Posterior cingulate gyrus (tissue), 11 donors: ENCODE results near the gene TNS3.

Source experiments
- DNase-seq, 10 donors: peaks; one replicate each; pipeline versions ENCODE4 v3.0.0 to v3.0.0-alpha.2; 2020 to 2021; ENCODE audit warnings: mixed read lengths in 3 of 10
- intact Hi-C: fragments of 100-400 bp; cut with DNase I; formaldehyde crosslinking; loops from one replicate; pipeline ENCODE4 v1.15.1; 2023

TNS3 gene

DNA sequence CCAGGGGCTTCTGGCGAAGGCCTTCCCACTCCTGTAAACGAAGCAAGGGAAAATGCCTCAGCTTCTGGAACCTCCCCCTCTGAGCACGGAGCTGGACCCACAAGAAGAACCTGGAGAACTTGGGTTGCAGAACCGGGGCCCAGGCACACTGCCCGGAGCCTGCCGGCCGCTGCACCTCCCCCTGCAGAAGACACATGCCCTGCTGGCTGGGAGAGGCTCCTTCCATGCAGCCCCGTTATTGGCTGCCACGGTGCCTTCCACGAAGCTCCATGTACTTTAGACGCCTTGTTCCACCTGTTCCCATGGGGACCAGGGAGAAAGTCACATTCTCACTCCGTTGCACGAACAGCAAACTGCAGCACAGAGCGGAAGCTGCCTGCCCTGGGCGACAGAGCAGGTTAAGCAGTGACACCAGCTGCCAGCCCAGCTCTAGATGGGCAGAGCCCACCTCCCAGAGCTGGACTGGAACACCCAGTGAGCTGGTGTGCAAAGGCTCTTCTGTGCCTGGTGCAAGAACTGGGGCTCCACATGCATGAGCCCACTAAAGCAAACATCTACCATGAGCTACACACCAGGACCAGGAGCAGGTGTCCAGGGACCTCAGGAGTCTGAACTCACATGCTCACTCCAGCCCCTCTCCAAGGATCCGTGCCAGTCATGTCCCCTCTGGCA is 70.1 kb downstream of the TNS3 start:
- peak in 2 of 10 donors; percentile 57 to 76 for DNase-seq
- intact Hi-C loops, result no loop called here

DNA sequence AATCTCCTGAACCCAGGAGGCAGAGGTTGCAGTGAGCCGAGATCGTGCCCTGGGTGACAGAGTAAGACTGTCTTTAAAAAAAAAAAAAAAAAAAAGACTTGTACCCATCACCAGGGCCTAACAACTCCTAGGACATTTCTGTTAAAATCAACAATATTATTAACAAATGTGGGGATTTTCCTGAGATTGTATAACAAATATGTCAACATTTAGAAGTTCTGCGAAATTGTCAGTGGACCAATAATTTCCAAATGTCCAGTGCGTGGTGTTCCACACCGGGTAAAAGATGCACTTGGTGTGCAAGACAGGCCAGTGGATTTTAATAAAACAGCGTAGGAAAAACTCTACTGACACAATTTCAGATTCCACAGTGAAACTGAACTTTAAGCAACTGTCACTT is 71.1 kb downstream of the TNS3 start:
- no peak for DNase-seq
- intact Hi-C loops, result no loop called here

DNA sequence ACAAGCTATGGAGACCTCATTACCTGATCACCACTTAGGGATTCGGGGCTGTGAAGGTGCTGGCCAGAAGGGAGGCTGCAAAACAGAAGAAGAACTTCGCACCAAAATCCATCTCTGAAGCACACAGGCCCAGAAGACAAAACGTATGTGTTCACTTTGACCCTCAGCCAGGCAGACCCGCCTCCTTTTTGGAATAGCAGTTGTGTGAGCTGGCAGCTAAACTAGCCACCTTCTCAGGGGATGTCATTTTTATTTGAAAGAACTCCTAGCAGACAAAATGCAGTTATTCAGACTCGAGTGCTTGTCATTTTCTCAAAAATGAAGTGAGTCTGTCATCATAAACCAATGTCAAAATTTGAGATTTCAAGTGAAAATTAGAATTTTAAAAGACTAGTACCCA is 71.7 kb downstream of the TNS3 start:
- peak in 2 of 10 donors; percentile 11 to 16 for DNase-seq
- intact Hi-C loops, result no loop called here

DNA sequence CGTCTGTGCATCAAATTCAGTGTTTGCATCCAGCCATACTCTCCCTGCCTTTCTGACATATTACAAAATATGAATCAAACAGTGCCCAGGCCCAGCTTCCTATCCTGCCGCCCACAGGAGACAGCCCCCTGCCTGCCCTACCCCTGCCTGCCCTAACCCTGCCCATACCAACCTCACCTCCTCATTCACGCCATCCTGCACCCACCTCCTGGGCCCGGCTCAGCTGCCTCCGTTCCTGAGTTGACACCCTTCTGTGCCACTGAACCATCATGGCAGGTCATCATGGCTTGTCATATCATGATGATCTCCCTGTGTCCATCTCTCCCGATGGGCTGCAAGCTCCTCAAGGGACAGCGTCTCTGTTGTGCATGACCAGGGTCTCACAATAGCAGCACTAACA is 72.3 kb downstream of the TNS3 start:
- peak in 2 of 10 donors; percentile 31 to 64 for DNase-seq
- intact Hi-C loops, result no loop called here

DNA sequence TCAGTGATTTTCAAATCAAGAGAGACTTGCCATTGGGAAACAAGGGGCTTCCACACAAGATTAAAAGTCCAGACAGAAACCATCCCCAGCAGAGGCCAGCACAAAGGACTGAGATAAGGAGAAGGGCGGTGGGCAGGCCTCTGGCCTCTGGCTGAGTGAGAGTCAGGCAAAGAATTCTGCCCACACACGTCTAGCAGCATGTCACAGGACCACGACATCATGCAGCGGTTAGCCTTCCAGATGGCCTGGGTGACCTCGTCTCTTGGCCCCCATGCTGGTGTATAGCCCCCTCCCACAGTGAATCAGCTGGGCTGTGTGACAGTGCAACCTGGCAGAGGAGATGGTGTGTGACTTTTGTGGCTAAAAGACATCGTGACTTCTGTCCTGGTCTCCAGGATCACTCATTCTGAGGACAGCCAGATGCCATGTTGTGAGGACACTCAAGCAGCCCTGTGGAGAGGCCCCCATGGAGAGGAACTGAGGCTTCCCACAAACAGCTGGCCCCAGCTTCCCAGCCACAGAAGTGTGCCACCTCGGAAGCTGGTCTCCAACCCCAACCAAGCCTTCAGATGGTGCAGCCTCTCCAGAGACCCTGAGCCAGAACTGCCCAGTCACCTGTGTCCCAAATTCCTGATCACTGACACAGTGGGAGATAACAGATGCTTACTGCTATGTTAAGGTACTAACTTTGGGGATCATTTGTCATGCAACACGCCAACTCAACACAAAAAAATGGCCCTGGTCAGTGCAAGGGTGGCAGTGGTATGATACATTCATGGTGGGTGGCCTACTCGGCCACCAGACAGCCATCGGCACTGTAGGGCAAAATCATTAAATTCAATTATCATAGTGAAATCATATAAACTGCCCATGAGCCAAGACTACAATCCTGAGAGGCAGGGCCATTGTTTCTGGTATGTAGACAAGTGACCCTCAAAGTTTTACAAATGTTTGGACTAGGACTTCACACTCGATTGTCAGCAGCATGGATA is 73.2 kb downstream of the TNS3 start:
- DNase-seq, result peak in 2 of 10 donors; percentile 61 to 62
- intact Hi-C loops, result no loop called here

DNA sequence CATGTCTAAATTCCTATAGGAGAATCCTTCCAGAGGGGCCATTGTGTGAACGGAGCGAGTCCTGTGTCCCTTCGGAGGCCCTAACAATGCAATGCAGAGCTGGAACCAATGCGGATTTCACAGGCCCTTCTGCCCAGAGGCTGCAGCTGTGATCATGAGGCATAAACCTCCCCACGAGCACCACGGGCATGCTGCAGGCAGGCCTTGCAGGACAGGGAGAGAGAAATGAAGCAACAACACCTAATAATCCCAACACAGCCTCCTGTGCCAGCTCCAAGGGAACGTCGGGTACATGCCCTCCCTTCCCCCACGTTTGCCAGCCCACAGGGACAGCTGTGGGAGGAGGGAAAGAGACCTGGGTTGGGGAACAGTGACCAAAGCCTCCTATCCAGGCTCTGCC is 74.4 kb downstream of the TNS3 start:
- peak in 2 of 10 donors; percentile 18 to 32 for DNase-seq
- intact Hi-C loops, result no loop called here

DNA sequence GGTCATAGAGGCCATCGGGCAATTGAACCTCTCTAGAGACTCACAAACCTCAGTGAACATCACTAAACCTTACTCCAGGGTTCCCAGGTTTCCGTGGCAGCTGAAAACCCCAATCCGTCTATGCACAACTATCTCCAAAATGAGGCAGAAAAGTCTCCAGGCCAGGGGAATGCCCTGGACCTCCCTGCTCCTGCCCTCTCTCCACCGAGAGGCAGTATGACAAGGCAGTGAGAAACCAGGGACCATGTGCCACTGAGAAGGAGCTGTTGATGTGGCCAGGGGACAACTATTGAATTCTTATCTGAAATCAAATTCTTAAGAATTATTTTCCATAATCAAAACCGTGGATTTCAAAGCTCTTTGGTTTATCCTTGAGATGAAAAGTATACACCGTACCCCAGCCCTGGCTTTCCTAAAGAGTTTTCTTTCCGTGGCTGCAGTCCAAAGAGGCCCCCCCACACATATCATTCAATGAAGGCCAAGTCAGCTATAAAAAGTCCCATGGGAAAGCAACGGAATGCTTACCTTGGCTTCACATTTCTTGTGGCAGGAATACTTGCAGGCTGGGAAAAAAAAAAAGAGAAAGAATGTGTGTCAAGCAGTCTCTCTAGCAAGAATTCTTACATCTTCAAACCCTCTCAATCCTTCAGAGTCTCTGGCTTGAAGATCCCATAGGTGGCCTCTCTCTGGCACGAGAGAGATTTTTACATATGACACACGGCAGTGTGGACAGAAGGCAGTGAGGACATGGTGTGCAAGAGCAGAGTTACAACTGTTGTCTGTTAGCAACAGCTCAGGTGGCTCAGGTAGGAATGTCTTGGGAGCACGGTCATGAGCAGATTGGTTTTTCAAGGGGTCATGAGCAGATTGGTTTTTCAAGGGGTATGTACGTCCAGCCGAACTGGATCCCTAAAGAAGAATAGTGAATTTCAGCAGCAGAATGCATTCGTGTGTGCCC is 75.2 kb downstream of the TNS3 start:
- DNase-seq, result peak in 2 of 10 donors; percentile 8 to 15
- intact Hi-C loops, result no loop called here

DNA sequence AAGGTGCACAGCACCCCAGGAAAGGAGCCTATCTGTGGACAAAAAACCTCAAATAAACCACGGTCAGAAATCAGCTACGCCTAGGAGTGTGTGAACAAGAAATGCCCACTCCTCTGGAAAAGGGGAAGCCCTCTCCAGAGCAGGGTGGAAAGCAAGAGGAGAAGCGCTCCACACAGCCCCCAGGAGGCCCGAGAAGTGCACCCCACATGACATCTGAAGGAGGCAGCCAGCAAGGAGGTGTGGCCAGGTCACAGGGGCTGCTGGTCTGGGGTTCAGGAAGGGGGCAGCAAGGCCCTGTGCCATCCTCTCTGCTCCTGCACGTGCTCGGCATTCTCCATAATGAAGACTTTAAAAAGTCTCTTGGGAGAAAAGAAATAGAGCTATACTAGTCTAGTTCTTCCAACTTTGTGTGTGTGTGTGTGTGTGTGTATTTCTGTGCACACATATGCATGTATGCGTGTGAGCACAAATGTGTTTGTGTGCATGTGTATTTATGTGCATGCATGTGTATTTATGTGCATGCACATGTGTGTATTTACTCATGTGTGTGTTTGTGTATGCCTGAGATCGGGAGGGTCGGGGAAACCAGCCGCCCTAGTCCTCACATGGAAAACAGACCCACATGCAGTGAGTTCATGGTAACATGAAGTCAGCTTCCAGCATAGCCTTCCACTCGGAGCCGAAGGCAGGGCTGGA is 76.5 kb downstream of the TNS3 start:
- DNase-seq, result peak in 2 of 10 donors; percentile 70 to 73
- intact Hi-C loops, result no loop called here

DNA sequence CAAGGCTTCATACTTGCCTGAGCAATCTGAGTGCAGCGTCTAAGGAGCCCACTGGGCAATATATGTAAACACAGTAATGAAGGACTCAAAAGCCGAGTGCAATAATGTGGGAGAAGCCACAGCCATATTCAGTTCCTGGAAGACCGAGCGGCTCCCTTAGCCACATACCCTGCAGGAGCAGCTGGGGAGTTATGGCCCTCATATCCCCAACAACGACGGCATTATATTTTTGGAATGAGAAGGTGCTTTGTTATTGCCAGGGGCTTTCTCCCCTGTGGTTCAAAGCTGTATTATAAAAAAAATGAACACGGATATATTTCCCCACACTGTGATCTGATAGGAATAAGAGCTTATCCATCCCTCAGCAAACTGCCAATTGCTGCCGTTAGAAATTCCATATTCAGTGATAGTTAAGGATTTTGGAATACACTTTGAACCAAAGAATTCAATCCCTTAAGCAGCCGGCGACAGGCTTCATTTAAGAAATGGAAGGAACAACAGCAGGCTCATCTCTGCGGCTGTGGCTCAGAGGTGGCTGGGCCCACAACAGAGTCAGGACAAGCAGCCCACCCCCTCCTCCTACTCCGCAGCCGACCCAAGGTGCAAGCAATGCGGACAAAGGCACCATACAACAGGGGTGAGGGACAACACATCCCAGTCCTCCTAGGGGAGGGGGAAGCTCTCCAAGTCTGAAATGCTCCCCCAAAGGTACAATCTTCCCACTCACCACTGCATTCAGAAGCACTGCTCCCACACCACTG is 77.2 kb downstream of the TNS3 start:
- intact Hi-C loops, result no loop called here
- DNase-seq, result peak in 2 of 10 donors; percentile 17 to 59

DNA sequence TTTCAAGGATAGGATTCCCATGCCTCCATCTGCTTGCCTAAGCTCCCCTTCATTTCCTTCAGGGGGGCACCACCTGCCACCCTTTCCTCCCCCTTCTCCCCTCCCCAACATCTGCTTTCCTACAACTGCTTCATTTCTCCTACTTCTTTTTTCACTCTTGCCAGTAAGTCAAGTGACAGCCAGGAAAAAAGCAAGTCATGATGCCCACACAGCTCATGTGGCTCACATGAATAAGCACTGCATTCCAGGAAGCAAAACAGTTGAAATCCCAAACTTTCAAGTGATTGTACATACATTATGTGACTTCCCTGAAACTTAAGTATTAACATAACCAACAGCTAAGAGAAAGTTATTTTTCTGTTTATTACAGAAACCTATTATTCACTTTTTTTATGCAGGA is 78.6 kb downstream of the TNS3 start:
- DNase-seq, result peak in 1 of 10 donors; percentile 14
- intact Hi-C loops, result no loop called here

DNA sequence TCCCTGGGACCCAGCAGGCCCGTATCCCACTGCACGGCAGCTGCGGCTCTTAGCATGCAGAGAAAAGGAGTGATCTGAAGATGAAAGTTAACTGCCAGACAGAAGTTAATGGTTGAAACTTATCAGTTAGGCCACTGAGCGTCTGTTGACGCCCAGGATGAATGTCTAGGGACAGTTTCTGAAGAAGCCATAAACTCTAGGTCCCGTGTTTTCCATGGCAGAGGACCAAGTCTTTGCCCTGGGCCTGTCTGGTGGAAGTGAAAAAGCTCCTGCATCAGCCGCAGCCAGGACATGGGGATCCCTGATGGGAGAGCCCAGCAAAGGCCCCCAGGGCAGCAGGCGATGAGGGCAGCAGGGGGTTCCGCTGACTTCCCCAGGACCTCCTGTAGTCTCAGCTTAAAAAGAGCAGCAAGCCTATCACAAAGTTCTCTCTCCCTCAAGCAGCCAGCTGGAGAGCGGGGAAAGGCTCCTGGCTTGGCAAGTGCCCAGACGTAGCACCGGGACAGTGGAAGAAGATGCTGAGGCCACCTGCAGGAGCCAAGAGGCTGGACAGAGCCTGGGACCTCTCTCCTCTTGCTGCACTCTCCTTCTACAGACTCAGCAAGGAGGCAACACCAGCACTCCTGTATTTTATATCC is 79.6 kb downstream of the TNS3 start:
- intact Hi-C loops, result no loop called here
- DNase-seq, result peak in 2 of 10 donors; percentile 46 to 76

DNA sequence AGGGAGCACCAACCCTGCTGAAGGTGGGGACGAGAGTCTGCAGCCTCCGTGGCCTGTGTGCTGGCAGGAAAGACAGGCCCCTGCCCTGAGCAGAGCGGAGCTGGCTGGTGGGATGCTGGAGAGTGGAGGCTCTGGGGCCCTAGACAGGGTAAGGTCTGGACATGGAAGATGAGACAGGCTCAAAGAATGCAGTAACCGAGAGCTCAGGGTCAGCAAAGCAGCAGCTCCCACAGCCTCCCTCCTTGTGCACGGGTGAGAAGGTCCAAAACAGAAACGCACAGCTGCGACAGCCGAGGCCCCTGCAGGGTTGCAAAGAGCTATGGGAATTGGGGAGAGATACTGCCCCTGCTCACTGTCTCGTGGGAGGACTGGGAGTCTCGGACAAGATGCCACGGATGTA is 80.5 kb downstream of the TNS3 start:
- peak in 2 of 10 donors; percentile 70 to 73 for DNase-seq
- intact Hi-C loops, result no loop called here

DNA sequence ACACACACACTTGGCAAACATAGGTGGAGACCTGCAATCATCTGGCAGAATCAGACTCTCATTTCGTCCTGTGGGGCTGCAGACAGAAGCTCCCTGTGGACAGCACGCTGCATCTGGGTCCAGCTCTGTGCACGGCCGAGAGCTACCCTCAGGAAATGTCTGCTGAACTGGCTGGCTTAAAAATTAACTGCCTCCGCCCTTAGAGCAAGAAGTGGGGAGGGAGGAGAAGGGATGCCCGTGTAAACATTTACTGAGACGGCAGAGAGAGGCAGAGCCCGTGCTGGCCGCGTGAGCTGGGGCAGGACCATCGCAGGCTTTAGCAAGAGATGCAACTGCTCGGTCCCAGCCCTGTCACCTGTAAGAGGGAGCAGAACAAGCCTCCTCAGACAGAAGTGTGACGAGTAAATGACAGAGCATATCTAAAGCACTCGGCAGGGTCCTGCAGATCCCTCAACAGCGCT is 81.8 kb downstream of the TNS3 start:
- intact Hi-C loops, result no loop called here
- DNase-seq, result peak in 1 of 10 donors; percentile 53

DNA sequence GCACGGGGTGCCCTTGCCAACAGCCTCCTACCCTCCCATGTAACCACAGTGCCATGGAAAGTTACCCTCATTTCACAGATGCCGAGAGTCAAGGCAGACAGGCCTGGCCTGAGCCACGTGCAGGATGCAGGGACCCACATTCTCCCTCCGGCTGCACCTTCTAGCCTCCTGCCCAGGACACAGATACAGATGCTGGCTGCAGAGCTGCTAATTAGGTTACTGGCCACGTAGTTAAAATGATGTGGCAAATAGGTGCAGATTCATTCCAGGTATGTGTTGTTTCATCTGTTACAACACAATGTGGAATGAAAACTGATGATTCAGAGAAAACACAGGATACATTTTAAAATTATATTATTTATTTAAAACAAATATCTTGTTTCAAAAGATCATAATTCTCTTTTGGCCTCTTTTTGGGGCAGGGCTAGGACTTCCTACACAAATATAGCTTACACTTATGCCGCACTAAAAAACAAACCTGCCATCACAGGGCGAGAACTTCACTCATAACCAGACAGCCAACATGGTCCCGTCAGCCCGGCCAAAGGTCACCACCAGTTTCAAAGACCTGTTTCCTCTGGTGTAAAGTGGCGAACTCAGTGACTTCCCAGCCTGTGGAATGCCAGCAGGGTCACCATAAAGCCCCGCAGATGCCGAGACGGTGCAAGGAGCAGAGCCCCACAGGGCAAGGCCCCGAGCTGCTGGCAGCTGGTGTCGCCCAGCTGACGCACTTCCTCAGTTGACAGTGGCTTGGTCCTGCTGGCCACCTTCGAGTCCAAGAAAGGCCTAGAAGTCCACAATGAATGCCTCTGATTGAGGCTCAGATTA is 83.5 kb downstream of the TNS3 start:
- peak in 2 of 10 donors; percentile 63 to 68 for DNase-seq
- intact Hi-C loops, result no loop called here

DNA sequence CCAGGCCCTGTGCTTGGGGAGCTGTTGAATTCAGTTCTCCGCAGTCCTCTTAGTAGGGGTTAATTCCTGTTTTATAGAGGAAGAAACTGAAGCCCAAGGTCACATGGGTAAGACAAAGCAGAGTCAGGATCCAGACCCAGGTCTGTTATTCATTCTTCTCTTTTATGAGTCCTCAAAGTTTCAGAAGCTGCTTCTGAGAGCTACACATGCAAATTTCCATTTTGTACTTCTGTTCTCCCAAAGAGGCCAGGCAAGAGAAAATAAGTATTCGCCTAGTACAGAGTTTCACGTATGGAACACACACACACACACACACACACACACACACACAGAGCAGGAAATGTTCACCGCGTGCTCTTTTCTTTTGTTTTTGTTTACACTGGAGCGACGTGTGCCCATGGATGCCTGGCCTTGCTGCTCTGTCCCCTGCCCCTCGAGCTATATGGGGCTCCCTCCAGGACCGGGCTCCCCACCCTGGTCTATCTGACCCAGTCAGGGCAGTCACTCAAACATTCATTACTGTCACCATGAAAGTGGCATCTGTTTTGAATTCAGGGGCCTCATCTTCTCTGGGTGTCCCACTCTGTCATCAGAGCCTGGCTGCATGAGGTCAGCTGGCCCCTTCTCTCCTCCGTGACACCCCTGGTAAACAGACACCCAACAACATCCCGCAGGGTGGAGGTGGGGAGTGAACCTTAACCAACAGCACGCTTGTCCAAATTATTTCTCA is 84.4 kb downstream of the TNS3 start:
- intact Hi-C loops, result no loop called here
- DNase-seq, result peak in 1 of 10 donors; percentile 47

DNA sequence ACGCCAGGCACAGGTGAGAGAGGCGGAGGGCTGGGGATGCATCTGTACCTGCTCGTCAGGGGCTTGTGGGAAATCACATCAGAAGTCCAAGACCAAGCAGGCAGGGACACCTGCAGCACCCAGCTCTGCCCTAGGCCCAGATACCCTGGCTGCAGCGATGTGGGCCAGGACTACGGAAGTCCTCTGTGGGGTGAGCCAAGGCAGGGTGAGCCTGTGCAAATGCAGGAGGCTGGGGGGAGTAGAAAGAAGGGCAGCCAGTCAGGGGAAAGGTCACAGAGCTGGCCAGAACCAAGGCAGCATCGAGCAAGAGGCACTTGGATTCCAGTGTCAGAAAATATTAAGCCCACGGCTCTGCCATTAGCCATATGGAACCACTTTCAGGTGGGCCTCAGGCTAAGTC is 85.2 kb downstream of the TNS3 start:
- peak in 2 of 10 donors; percentile 44 to 72 for DNase-seq
- intact Hi-C loops, result no loop called here
